Embryonic facial prominence (tissue), 1 donor: ENCODE results near the gene IL6R.
"Not testable (repeated sequence)": the region's sequence is repeated elsewhere in the genome, so short reads cannot be mapped to it uniquely, and the experiment has no call there.

Experiments
- DNase-seq: peaks from one replicate; pipeline ENCODE4 v3.0.0-alpha.2; 2016; ENCODE audit errors: extremely low spot score

The IL6R gene

DNA sequence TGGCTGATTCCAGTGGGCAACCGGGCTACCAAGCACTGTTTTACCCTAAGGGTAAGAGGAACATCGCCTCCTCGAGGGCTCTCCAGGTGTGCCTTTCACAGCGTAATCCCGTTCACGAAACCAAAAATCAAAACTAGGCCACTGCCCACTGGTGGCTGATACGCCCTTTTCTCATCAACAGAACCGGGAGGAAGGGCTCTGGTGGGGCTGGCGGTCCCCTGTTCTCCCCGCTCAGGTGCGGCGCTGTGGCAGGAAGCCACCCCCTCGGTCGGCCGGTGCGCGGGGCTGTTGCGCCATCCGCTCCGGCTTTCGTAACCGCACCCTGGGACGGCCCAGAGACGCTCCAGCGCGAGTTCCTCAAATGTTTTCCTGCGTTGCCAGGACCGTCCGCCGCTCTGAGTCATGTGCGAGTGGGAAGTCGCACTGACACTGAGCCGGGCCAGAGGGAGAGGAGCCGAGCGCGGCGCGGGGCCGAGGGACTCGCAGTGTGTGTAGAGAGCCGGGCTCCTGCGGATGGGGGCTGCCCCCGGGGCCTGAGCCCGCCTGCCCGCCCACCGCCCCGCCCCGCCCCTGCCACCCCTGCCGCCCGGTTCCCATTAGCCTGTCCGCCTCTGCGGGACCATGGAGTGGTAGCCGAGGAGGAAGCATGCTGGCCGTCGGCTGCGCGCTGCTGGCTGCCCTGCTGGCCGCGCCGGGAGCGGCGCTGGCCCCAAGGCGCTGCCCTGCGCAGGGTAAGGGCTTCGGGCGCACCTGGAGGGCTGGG, at the start of gene IL6R:
TSS of gene IL6R (plus strand) at position 360 of the 763 bp plus-strand sequence. CDS start at position 647, 287 bp downstream.
- no peak for DNase-seq

DNA sequence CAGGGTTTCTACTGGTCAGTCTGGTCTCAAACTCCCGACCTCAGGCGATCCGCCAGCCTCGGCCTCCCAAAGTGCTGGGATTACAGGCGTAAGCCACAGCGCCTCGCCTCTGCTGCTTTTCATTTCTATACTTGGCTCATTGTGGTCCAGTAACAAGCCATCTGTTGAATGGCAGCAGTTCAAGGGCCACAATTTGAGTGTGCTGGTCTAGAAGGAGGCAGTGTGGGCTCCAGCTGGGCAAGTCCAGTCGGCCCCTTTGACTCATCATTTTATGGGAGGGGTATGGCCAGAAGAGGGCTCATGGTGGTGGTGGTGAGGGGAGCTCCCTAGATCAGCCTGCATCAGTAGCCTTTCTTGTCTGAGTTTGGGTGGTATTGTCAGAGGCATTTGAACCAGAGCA, 46.6 kb upstream of the IL6R start:
- no peak for DNase-seq

DNA sequence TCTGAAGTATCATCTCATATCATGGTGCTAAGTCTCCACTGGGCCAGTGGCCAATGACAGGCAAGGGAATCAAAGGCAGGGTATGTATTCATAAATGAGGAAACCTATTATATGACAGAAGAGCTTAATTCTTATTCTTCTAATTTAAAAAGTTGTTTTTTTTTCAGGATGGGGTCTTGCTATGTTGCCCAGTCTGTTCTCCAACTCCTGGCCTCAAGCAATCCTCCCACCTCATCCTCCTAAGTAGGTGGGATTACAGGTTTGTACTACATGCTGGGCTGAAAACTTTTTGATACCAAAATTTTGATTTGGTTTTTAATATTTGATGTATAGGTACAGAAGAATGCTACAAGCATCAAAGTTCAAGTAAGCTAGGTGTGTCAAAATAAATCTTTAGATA, 44.9 kb upstream of the IL6R start:
- no peak for DNase-seq

DNA sequence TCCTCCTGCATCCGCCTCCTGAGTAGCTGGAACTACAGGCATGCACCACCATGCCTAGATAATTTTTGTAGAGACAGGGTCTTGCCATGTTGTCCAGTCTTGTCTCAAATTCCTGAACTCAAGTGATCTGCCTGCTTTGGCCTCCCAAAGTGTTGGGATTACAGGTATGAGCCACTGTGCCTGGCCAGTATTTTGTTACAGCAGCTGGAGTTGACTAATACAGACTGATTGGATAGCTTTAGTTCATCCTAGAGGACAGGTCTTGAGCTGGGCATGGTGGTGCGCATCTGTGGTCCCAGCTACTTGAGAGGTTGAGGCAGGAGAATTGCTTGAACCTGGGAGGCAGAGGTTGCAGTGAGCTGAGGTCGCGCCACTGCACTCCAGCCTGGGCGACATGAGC, 44.3 kb upstream of the IL6R start:
- not testable (repeated sequence) for DNase-seq

DNA sequence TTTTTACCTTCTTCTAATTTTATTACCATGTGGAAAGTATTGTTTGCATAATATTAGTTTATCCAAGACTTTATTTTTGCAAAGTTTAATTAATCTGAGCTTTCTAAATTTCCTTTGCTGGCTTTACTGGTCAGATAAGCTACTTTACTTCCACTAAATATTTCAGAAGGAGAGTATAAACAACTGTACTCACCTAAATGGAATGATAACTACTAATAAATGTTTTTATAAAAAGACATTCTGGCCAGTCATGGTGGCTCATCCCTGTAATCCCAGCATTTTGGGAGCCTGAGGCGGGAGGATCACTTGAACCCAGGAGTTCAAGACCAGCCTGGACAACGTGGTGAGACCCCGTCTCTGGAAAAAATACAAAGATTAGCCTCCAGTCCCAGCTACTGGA, 43.8 kb upstream of the IL6R start:
- DNase-seq = no peak

DNA sequence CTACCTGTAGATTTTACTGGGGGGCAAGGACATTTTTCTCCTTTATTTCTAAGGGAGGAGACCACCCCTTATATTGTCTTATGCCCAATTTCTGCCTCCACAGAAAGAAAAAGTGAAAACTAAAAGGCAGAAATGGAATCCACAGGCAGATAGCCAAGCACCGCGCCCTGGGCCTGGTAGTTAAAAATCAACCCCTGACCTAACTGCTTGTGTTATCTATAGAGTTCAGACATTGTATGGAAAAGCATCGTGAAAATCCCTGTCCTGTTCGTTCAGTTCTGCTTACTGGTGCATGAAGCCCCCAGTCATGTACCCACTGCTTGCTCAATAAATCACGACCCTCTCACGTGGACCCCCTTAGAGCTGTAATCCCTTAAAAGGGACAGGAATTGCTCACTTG, 33.7 kb upstream of the IL6R start:
- no peak for DNase-seq

DNA sequence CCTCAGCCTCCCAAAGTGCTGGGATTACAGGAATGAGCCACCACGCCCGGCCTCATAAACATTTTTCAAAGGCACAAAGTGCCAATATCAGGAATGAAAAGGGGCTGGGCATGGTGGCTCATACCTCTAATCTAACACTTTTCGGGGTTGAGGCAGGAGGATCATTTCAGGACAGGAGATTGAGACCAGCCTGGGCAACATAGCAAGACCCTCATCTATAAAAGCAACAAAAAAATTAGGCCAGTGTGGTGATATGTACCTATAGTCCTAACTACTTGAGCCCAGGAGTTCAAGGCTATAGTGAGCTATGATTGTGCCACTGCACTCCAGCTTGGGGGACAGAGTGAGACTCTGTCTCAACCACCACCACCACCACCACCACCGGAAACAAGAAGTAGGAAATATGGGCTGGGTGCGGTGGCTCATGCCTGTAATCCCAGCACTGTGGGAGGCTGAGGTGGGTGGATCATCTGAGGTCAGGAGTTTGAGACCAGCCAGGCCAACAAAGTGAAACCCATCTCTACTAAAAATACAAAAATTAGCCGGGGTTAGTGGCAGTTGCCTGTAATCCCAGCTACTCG, 31.3 kb upstream of the IL6R start:
- not testable (repeated sequence) for DNase-seq

DNA sequence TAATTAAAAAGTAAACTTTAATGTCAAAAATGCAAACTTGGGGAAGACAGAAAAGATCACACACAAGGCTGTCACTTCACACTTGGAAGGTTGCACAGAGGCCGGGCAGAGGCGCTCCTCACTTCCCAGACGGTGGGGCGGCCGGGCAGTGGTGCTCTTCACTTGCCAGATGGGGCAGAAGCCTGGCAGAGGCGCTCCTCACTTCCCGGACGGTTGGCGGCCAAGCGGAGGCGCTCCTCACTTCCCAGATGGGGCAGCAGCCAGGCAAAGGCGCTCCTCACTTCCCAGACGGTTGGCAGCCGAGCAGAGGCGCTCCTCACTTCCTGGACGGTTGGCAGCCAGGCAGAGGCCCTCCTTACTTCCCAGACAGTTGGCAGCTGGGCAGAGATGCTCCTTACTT, 25.8 kb upstream of the IL6R start:
- no peak for DNase-seq

DNA sequence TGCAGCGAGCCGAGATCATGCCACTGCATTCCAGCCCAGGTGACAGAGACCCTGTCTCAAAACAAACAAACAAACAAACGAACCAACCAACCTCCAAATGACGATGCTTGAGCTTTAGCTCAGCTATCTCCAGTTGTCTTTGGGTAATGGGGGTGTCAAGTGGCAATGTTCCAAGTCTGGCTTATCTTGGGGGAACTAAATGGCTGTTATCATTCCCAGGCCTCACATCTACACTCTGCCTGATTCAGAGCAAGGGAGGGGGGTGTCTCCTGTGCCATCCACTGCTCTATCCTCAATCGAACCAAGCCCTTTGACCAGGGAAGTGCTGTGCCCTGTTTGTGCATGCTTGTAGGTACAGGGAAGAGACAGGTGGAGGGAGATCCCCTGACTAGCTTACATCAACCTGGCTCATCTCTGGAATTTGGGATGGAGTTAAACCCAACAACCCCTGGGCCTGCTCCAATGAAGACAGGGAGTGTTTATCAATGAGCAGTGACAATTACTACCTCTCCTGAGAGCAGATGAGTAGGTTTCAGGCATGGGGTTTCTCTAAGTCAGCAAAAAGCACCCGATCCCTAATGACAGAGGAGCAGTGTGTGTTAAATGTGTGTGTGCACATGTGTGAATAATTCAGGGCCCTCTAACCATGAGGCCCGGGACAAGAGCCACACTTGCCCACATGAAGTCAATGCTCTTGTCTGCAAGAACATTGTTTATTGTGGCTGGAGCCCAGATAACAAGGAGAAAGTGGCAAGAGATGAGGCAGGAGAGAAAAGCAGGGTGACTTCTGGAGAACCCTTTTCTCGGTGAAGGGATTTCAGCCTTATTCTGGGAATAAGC, 20.3 kb upstream of the IL6R start:
- DNase-seq = no peak

DNA sequence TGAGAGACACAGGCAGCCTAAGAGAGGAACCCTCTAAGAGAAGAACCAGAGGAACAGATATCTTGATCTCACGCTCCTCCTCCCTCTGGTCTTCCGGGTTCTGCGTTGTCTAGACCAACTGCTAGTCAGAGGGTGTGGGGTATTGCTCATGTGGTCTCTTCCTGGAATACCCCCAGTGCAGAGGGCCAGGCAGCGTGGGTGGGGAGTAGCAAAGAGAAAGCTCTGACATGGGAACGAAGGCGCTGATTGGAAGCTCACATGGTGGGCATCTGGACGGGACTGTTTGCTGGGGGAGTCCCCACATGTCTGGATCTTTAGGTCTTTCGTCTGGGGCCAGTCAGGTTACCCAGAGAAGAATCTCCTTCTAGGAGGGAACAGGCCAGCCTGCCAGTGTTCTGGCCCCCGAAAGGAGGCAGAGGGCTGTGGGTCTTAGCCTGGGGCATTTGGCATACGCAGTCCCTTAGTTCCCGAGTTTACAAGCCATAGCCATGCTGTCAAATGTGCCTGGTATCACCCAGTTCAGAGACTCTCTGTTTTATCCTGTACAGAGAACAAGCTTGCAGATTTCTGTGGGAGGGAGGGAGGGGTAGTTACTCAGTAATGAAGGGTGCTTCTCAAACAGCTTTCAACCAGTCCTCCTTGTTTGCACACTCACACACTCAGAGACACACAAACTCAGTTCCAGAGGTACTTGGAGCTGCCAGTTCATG, 18.3 kb upstream of the IL6R start:
- DNase-seq = no peak

DNA sequence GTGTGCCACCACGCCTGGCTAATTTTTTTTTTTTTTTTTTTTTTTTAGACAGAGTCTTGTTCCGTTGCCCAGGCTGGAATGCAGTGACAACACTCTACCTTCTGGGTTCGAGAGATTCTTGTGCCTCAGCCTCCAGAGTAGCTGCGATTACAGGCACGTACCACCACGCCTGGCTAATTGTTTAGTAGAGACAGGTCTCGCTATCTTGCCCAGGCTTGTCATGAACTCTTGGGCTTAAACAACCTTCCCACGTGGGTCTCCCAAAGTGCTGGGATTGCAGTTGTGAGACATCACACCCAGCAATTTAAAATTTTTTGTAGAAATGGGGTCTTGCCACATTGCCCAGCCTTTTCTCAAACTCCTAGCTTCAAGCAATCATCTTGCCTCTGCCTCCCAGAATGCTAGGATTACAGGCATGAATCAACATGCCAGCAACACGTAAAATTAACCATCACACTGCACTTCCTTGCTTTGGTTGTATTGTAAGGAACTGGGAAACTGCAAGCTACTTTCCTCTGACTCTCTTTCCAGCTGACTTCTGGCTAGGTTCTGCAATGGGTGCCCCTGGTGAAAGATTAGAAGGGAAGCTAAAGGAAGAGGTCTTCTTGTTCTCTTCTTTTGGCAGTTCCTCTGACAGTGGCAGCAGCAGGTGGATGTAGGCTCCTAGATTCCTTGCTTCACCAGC, 13.9 kb upstream of the IL6R start:
- no peak for DNase-seq

DNA sequence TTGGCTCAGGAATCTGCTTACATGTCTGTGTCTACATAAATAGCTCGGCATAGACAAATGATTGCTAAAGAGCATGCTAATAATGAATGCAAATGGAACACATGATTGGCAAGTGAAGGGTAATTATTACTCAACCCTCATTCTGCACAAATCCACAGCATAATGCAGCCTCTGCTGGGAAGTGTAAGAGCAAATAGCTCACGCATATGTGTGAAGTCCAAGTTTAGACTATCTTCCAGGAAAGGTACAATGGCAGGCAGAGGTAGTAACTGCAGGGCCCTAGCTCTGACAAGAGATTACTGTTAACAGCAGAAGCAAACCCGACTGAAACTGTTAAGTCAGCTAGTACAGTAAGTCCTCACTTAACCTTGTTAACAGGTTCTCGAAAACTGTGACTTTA, 7.0 kb upstream of the IL6R start:
- no peak for DNase-seq

DNA sequence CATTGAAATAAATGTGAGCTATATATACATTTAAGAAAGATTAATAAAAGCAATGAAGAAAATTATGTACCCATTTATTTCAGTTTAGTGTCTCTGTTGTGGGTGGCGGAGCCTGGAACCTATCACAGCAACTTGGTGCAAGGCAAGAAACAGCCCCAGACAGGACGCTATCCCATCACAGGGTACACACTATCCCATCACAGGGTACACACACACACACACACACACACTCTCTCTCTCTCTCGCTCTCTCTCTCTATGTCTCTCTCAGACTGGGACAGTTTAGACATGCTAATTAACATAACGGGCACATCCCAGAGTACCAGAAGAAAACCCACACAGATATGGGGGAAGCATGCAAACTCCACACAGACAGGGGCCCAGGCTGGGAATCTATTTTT, 6.5 kb upstream of the IL6R start:
- DNase-seq = no peak

DNA sequence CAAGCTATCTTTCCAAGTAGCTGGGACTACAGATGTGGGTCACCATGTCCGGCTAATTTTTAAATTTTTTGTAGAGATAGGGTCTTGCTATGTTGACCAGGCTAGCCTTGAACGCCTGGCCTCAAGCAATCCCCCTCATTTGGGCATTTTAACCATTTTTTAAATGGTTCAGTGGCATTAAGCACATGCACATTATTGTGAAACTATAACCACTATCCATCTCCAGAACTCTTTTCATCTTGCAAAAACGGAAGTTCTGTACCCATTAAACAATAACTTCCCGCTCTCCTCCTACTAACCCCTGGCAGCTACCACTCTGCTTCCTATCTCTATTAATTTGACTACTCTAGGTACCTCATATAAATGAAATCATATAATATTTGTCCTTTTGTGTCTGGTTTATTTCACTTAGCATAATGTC, 4.8 kb upstream of the IL6R start:
- no peak for DNase-seq

DNA sequence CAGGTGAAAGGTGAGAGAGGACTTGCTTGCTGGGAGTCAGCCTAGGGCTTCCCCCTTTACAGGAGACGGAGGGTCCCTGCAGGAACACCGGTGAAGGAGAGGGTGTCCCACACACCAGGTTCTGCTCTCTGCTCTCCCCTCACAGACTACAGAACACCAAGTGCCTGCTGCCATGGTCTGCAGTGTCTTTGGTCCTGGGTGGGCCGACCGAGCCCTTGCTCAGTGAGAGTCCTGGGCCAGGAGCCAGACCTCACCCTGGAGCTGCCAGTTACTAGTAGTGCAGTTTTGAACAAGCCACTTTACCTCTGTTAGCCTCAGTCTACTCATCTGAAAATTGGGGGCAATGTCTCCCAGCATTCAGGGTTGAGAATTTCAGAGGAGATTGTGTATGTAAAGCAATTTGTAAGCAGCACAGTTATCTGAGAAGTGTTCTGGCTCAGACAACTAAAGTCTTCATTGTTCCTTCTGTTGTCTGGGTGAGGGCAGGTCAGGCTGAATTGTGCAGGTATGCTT, 2.7 kb upstream of the IL6R start:
- DNase-seq = no peak

DNA sequence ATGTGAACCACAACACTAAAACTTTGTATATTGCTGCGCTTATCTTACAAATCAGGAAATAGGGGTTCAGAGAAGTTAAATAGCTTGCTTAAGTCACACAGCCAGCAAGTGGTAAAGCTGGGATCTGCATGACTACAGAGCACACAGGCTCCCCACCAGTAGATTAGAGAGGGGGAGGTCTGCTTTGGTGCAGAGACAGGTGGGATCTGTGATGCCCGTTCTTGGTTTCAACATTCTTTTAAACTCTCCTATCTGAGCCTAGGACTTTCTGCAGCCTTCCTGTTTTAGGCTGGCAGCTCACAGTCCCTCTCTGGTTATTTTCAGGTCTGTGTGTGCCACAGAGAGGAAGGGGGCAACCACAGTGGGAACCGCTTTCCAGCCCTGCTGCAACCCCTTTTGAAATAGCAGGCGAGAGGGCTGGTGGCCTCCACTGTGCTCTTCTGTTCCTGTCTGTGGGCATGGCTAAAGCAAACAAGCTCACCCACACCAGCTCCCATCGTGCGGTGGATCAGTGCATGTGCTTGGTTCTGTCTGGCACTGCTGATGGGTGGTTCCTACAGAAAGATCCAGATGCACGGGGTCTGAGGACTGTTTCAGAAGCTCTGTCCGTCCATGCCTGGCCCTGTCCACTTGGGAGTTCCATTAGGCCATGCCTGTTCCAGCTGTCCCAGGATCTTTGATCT, 1.7 kb upstream of the IL6R start:
- no peak for DNase-seq

DNA sequence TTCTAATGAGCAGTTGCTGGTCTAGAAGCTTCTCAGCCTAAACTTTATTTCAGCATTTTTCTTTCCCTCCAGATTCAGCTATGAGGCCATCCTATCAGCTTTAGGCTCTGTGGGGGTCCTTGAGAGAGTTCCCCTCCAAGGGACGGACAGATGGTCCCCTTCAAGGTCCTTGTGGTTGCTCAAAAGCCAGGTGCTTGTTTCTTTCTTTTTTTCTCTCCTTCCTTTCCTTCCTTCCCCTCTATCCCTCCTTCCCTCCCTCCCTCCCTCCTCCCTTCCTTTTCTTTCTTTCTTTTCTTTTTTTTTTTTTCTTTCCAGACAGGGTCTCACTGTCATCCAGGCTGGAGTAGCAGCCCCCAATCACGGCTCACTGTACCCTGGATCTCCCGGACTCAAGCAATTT, 1.2 kb upstream of the IL6R start:
- DNase-seq = no peak

DNA sequence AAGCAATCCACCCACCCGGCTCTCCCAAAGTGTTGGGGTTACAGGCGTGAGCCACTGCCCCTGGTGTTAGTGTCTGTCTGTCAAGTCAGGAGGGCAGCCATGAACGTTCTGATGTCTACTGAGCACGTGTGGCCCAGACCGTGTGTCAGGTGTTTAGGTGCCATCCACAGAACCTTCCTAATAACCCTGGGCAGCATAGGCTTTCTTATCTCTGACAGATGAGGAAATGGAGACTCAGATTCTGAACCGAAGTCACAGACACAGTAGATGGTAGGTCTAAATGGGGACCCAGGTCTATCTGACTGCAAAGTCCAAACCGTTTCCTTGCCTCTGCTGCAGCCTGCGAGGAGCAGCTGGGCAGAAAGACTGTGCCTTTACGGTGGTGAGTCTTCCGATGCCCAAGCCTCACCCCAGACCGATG, 622 bp upstream of the IL6R start:
- no peak for DNase-seq

DNA sequence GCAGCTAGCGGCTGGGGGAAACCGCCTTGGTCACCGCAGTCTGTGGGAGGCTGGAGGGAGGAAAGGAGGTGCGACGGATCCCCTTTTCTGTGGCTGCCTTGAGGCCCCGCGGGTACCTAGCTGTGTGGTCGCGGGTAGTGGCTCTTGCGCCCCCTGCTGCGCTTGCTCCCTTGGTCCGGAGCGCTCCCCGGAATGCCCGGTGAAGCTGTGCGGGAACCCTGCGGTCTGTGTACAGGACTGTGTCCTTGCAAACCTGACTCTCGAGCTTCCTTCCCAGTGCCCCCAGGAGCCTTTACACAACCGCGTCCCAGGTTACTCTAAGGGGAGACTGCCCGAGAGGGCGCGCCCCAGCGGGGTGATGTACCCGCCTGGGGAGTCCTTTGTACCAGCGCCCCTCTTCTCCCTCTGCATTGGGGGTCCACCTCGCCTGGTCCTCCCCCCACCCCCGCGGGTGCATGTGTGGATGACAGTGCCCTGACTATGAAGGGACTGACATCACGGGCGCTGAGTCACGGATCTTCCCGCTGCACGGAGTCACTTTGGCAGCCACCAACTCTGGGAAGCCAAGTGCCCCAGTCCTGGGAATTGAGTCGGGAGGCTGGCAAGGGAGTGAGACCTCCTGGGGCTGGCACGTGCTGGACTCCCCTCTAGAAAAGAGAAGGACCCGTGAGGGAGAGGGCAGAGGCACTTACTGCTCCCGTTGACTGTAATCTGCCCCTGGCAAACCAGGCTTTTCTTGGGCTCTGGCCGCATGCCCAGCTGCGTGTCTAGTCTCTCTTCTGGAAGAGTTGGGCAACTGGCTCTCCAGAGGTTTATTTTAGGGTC, 816 bp downstream of the IL6R start:
- DNase-seq = no peak

DNA sequence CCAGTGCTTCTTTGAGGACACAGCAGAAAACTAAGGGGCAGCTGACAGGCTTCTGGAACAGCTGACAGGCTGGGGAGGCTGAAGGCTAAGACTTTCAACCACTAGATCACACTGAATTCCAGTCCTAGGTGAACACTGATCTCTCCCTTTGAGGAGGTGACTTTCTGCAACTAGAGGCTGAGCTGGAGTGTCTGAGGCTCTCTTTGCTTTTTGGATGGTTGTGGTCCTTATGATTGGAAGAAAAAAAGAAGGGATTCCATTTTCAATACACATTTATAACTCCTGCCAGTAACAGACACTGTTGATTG, 1.4 kb downstream of the IL6R start:
- no peak for DNase-seq
